HepG2 (cell line): ENCODE data around the gene CHRNB4. TPM values are rescaled to one million over a fixed set of nuclear protein-coding genes. Genes with fewer than 3 reads are reported as not detected.

Experiments
- ATAC-seq: fragments of 200-7000 bp; cut with Tn5 transposase; 3 replicates; pipeline ENCODE4 v1.9.1; 2020; ENCODE audit warnings: mild to moderate bottlenecking, moderate library complexity
- BruUV-seq: library from RNA; stranded (reverse); fragments of 400-500 nt; replicated peaks from 2 replicates; lab custom pipeline; 2021; lab: Mats Ljungman, UMichigan
- CTCF ChIA-PET: fragments of 300-600 bp; formaldehyde crosslinking; extraction: SDS; loops from one replicate; lab custom pipeline; 2021; ENCODE audit warnings: low total read pairs, inconsistent platforms, low intra/inter-chr PET ratio; lab: Yijun Ruan, JAX
- POLR2A ChIA-PET: fragments of 350-600 bp; sonication (Branson Sonifier 250); formaldehyde crosslinking; loops from one replicate; lab custom pipeline; 2020; ENCODE audit warnings: antibody characterized with exemption, inconsistent platforms; lab: Yijun Ruan, JAX
- DNase-seq: peaks from one replicate; pipeline ENCODE4 v3.0.0-alpha.2; 2015; ENCODE audit warnings: low spot score
- FAIRE-seq: peaks from 3 replicates; lab custom pipeline; 2011; peaks lifted over from hg19 to GRCh38; lab: Jason Lieb, UNC
- H2AFZ ChIP-seq: one replicate; pipeline ENCODE4 v1.6.1; 2011; ENCODE audit warnings: low read length, inconsistent platforms
- H3K27ac ChIP-seq: fragments of 300-600 bp; 3 replicates; pipeline ENCODE4 v1.8.0; 2011; ENCODE audit warnings: mixed run types, mild to moderate bottlenecking, mixed read lengths, low read length, inconsistent platforms; ENCODE audit not compliant: insufficient read depth; ENCODE audit errors: extremely low read length
- H3K27me3 ChIP-seq, 2 experiments: fragments of 200-600 bp in 1 of 2; 2 replicates in 1 of 2; 3 replicates in 1 of 2; pipeline versions ENCODE4 v1.6.0 to v1.8.0; 2011; ENCODE audit warnings: low read length in 2 of 2, mild to moderate bottlenecking in 2 of 2, moderate library complexity in 2 of 2, inconsistent platforms in 1 of 2; ENCODE audit not compliant: insufficient read depth in 2 of 2, control insufficient read depth in 1 of 2
- H3K36me3 ChIP-seq, 2 experiments: fragments of 200-600 bp in 1 of 2; replicated peaks in 1 of 2; 2 replicates in 1 of 2; 3 replicates in 1 of 2; pipeline versions ENCODE4 v1.5.1 to v1.8.0; 2011; ENCODE audit warnings: low read length in 2 of 2, inconsistent platforms in 1 of 2; ENCODE audit not compliant: insufficient read depth in 2 of 2, control insufficient read depth in 1 of 2
- H3K4me1 ChIP-seq: 2 replicates; pipeline ENCODE4 v1.5.1; 2012; ENCODE audit warnings: low read length, inconsistent platforms; ENCODE audit not compliant: insufficient read depth
- H3K4me2 ChIP-seq: 2 replicates; pipeline ENCODE4 v1.6.0; 2011; ENCODE audit warnings: low read depth, low read length, inconsistent platforms
- H3K4me3 ChIP-seq, 3 experiments: fragments of 200-600 bp in 1 of 3; sonication (generic), shearing (Covaris generic) in 1 of 3; replicated peaks in 1 of 3; 2 replicates each; pipeline ENCODE4 v1.5.1; 2011 to 2016; ENCODE audit warnings: low read length in 3 of 3, inconsistent platforms in 2 of 3, low read depth in 2 of 3, mild to moderate bottlenecking in 2 of 3, control low read depth in 1 of 3, mixed read lengths in 1 of 3; ENCODE audit not compliant: insufficient read depth in 1 of 3
- H3K79me2 ChIP-seq: one replicate; pipeline ENCODE4 v1.6.1; 2011; ENCODE audit warnings: low read length, inconsistent platforms; ENCODE audit not compliant: insufficient read depth
- H3K9ac ChIP-seq: 2 replicates; pipeline ENCODE4 v1.6.0; 2011; ENCODE audit warnings: mild to moderate bottlenecking, low read depth, low read length, inconsistent platforms; ENCODE audit not compliant: insufficient read depth
- H3K9me3 ChIP-seq: 2 replicates; pipeline ENCODE4 v1.5.1; 2012; ENCODE audit warnings: mild to moderate bottlenecking, low read length
- H4K20me1 ChIP-seq: 2 replicates; pipeline ENCODE4 v1.6.0; 2011; ENCODE audit warnings: inconsistent platforms, mild to moderate bottlenecking, low read length, moderate library complexity; ENCODE audit not compliant: insufficient read depth
- ARHGAP35 ChIP-seq: sonication (generic); formaldehyde crosslinking; IDR thresholded peaks from 2 replicates; pipeline ENCODE4 v1.9.0; 2022; ENCODE audit warnings: mild to moderate bottlenecking, inconsistent platforms, moderate library complexity, missing genetic modification reagents, borderline replicate concordance
- DZIP1 ChIP-seq: sonication (generic); formaldehyde crosslinking; IDR thresholded peaks from 2 replicates; pipeline ENCODE4 v1.5.0; 2020; ENCODE audit warnings: mild to moderate bottlenecking, missing genetic modification reagents
- EP300 ChIP-seq, 3 experiments: sonication (generic) in 1 of 3; formaldehyde crosslinking in 1 of 3; IDR thresholded peaks; 2 replicates each; pipeline versions ENCODE4 v1.5.1 to v1.6.1; 2011 to 2020; ENCODE audit warnings: low read depth in 2 of 3, low read length in 2 of 3, borderline replicate concordance in 1 of 3, improper control_type of control experiment in 1 of 3, mild to moderate bottlenecking in 1 of 3, missing genetic modification reagents in 1 of 3, moderate library complexity in 1 of 3
- FOSL1 ChIP-seq: sonication (generic); formaldehyde crosslinking; IDR thresholded peaks from 2 replicates; pipeline ENCODE4 v1.9.0; 2021; ENCODE audit warnings: missing genetic modification reagents, borderline replicate concordance
- MAFF ChIP-seq: IDR thresholded peaks from 2 replicates; pipeline ENCODE4 v1.6.1; 2011; ENCODE audit warnings: low read depth, low read length, improper control_type of control experiment
- MTF1 ChIP-seq: sonication (generic); formaldehyde crosslinking; IDR thresholded peaks from 2 replicates; pipeline ENCODE4 v1.5.0; 2020; ENCODE audit warnings: missing genetic modification reagents
- PCBP2 ChIP-seq: fragments of 200-400 bp; formaldehyde crosslinking; optimal IDR thresholded peaks from 2 replicates; pipeline ENCODE3; 2018; ENCODE audit warnings: low read length, low read depth; ENCODE audit not compliant: poor library complexity, severe bottlenecking
- ZBTB3 ChIP-seq: sonication (generic); formaldehyde crosslinking; IDR thresholded peaks from 2 replicates; pipeline ENCODE4 v1.4.0; 2020; ENCODE audit warnings: low read depth, mild to moderate bottlenecking, moderate library complexity, missing genetic modification reagents, borderline replicate concordance
- ZBTB43 ChIP-seq: sonication (generic); formaldehyde crosslinking; conservative IDR thresholded peaks from 2 replicates; pipeline ENCODE4 v1.4.0; 2020; ENCODE audit warnings: missing genetic modification reagents
- ZBTB7A ChIP-seq: sonication (generic); formaldehyde crosslinking; IDR thresholded peaks from 2 replicates; pipeline ENCODE4 v1.8.0; 2022; ENCODE audit warnings: mild to moderate bottlenecking, missing genetic modification reagents
- ZFP90 ChIP-seq: sonication (generic); formaldehyde crosslinking; IDR thresholded peaks from 2 replicates; pipeline ENCODE4 v1.8.0; 2022; ENCODE audit warnings: missing genetic modification reagents, mild to moderate bottlenecking, inconsistent platforms, borderline replicate concordance
- ZNF367 ChIP-seq: sonication (generic); formaldehyde crosslinking; IDR thresholded peaks from 2 replicates; pipeline ENCODE4 v1.4.0; 2020; ENCODE audit warnings: missing genetic modification reagents, borderline replicate concordance
- ZNF567 ChIP-seq: sonication (generic); formaldehyde crosslinking; IDR thresholded peaks from 2 replicates; pipeline ENCODE4 v1.8.1; 2023; ENCODE audit warnings: mild to moderate bottlenecking, missing genetic modification reagents, borderline replicate concordance
- ZNF598 ChIP-seq: sonication (generic); formaldehyde crosslinking; IDR thresholded peaks from 2 replicates; pipeline ENCODE4 v1.5.1; 2020; ENCODE audit warnings: mild to moderate bottlenecking, missing genetic modification reagents, borderline replicate concordance
- ZNF660 ChIP-seq: sonication (generic); formaldehyde crosslinking; IDR thresholded peaks from 2 replicates; pipeline ENCODE4 v1.5.1; 2020; ENCODE audit warnings: mild to moderate bottlenecking, low read depth, missing genetic modification reagents, borderline replicate concordance
- ZNF710 ChIP-seq: sonication (generic); formaldehyde crosslinking; IDR thresholded peaks from 2 replicates; pipeline ENCODE4 v1.5.0; 2020; ENCODE audit warnings: mild to moderate bottlenecking, missing genetic modification reagents, borderline replicate concordance
- ZNF781 ChIP-seq: sonication (generic); formaldehyde crosslinking; IDR thresholded peaks from 2 replicates; pipeline ENCODE4 v1.5.1; 2020; ENCODE audit warnings: borderline replicate concordance, mild to moderate bottlenecking, missing genetic modification reagents; ENCODE audit errors: not compliant biosample characterization
- WGBS: methylation state at CpG from one replicate; pipeline ENCODE4 v1.1.6; 2017; ENCODE audit warnings: low lambda C conversion rate; 5-methylcytosine and 5-hydroxymethylcytosine counted together
- in situ Hi-C: cut with HindIII; loops from 2 replicates; pipeline ENCODE4 v1.10.0; 2017; ENCODE audit warnings: low pct_unique_long_range_greater_than_20kb; ENCODE audit not compliant: extremely low pct_ligation_motif_present
- intact Hi-C: fragments of 100-400 bp; cut with micrococcal nuclease; formaldehyde crosslinking; loops from one replicate; pipeline ENCODE4 v1.10.0; 2022; ENCODE audit not compliant: unreplicated experiment
- polyA plus RNA-seq, 8 experiments: library from polyadenylated mRNA; depleted of rRNA in 3 of 8; stranded (reverse) in 7 of 8; unstranded in 1 of 8; fragments of >200 nt; fragmentation: Illumina TruSeq in 4 of 8; extraction: Trizol in 4 of 8; gene quantifications; 2 replicates each; pipeline versions ENCODE4 v1.2.1 to v1.2.3, GENCODE V29; 2011 to 2016; ENCODE audit warnings: low read depth in 4 of 8, missing spikeins in 1 of 8, mixed read lengths in 1 of 8; ENCODE audit not compliant: insufficient read depth in 1 of 8
- total RNA-seq, 5 experiments: library from RNA; depleted of rRNA; stranded (reverse); fragments of >200 nt; fragmentation: Illumina TruSeq; extraction: Trizol; gene quantifications; 2 replicates each; pipeline ENCODE4 v1.2.3, GENCODE V29; 2016; ENCODE audit warnings: low read depth in 1 of 5

Gene CHRNB4
- total and polyA plus RNA-seq, 2 of the 13 experiments (the other 11 are each of a cell fraction or from before 2014, with no cell fraction given): not detected

GRCh38 chr15:78645009-78645408 lies 4.0 kb upstream of the CHRNB4 start (continued):
- TF ChIP-seq EP300 (IDR thresholded peaks at IDR 0.05; ENCODE audit: low read depth in 2 of 2, low read length in 2 of 2) (no peak), EP300 (CRISPR knock-in tag; IDR thresholded peaks at IDR 0.05; ENCODE audit: borderline replicate concordance) (no peak), ARHGAP35 (no peak)

- WGBS: 36% methylated on average over 5 of the region's 5 CpGs
- ATAC-seq (no peak), FAIRE-seq (no peak), DNase-seq (no peak)
- Histone ChIP-seq H3K27ac (no peak overlapping the region), H3K9ac (no peak overlapping the region), H3K36me3 (no peaks in the 10 kb centered on the region), H3K4me2 (no peak overlapping the region), H3K4me3 (no peak overlapping the region), H3K79me2 (no peaks in the 10 kb centered on the region), H3K27me3 (no peaks in the 10 kb centered on the region; a peak in 1 of 5 replicates), H4K20me1 (0 out of 2 replicates have a peak, but pooled peaks cover 2% of the 10 kb centered on the region), H3K9me3 (no peaks in the 10 kb centered on the region), H3K4me1 (no peaks in the 10 kb centered on the region), H2AFZ (no peak overlapping the region)
- intact Hi-C loops (no loop called here), in situ Hi-C loops (no loop called here)
- ChIA-PET POLR2A (no interaction called here), CTCF (no interaction called here)
- no TSS peak for BruUV-seq
- TF ChIP-seq ZBTB3: no peak
- TF ChIP-seq ZNF710 (CRISPR knock-in tag): no peak
- no peak for TF ChIP-seq MTF1
- TF ChIP-seq ZNF781 (CRISPR knock-in tag): no peak
- TF ChIP-seq ZNF567 (CRISPR knock-in tag): no peak
- TF ChIP-seq DZIP1 (CRISPR knock-in tag): no peak
- TF ChIP-seq FOSL1 (CRISPR knock-in tag): no peak
- no peak for TF ChIP-seq ZNF367 (CRISPR knock-in tag)
- TF ChIP-seq MAFF: no peak
- no peak for TF ChIP-seq ZNF598 (CRISPR knock-in tag)
- no peak for TF ChIP-seq PCBP2
- no peak for TF ChIP-seq ZBTB43 (CRISPR knock-in tag)
- TF ChIP-seq ZBTB7A (CRISPR knock-in tag): no peak
- no peak for TF ChIP-seq ZNF660
- TF ChIP-seq ZFP90 (CRISPR knock-in tag): no peak
Observed at GRCh38 chr15:78642331-78642730, 1.3 kb upstream of the CHRNB4 start.
